ENCODE measurements around the gene AZIN2.
"Not testable (repeated sequence)": the region's sequence is repeated elsewhere in the genome, so short reads cannot be mapped to it uniquely, and the experiment has no call there.

AZIN2 gene

DNA sequence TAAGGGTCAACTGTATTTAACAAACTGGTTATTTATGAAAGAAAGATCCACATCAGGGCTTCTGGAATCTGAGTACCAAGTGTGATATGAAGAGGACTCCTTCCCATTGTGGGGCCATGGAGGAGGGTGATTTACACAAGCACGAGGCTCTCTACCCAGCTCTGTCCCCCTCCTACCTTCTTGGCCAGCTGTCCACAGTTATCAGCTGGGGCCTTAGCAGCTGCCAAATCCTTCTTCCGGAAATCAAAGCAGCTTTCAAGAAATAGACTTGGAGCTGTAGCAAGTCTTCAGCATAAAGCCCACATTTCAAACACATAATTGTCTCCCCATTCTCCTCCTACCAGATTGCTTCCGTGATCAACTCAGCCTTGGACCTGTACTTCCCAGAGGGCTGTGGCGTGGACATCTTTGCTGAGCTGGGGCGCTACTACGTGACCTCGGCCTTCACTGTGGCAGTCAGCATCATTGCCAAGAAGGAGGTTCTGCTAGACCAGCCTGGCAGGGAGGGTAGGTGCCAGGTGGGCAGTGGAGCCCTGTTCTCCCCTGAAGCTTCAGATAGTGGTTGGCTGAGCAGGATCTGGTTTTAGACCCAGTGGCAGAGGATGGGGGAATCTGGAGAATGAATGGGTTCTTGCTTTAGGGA is 15.5 kb downstream of the AZIN2 start:
- DNase-seq, result no peak

- DNase-seq, result no peak
These were observed 16.2 kb downstream of the AZIN2 start for GRCh38 chr1:33097137-33097611.

- no peak for DNase-seq
These were observed 16.8 kb downstream of the AZIN2 start for GRCh38 chr1:33097762-33098161.

- DNase-seq, result no peak
These were observed 17.4 kb downstream of the AZIN2 start for GRCh38 chr1:33098371-33098770.

DNA sequence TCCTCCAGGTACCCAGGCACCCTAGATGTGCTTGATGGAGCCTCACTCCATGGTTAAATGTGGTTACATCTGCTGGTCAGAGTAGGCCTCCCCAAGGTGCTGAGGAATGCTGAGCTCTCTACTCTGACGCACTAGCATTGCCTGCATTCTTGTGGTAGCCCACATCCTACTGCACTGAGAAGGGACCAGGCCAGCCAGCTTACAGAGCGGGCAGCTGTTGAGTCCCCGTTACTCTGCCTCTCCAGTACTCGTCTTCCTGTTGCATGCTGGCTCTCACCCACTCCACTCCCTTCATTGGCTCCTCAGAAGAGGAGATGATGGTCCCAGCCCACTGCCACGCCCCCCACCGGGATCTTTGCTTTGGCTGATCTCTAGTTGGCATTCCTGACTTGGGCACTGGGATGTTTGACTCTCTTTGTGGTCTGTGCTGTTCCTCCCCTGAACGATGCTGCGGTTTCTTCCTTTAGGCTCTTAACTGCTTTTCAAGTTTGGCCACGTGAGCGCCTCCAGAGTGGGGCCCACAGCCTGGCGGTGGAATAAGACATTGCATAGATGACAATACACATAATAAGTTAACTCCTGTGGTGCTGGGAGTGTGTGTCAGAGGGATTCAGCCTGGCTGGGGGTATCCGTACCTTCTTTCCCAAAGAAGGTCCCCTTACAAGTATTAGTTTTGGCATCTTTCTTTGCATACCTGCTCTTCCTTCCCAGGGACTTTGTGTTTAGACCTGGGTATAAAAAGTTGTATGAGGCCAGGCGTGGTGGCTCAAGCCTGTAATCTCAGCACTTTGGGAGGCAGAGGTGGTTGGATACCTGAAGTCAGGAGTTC is 18.6 kb downstream of the AZIN2 start:
- no peak for DNase-seq

- not testable (repeated sequence) for DNase-seq
These were observed 19.1 kb downstream of the AZIN2 start for GRCh38 chr1:33100119-33100415.

GRCh38 chr1:33110477-33110876 is 29.5 kb downstream of the AZIN2 start:
- no peak for DNase-seq

DNA sequence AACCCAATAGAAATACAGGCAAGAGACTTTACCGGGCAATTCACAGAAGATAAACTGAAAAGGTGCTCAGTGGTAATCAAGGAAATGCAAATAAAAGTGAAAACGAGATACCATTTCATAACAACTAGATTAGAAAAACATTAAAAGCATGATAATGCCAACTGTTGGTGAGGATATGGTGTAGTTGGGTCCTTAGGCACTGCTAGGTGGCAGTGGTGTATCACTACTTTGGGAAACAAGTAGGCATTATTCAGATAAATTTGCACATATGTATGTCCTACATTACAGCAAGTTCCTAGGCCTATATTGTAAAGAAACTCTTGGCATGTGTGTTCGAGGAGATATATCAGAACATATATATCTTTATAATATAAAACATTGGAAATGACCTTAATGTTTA is 31.0 kb downstream of the AZIN2 start:
- DNase-seq, result peak; percentile 16

GRCh38 chr1:33117440-33118085 is 36.6 kb downstream of the AZIN2 start:
- no peak for DNase-seq

GRCh38 chr1:33118274-33118673 is 37.3 kb downstream of the AZIN2 start:
- no peak for DNase-seq

- no peak for DNase-seq
These were observed 38.1 kb downstream of the AZIN2 start for GRCh38 chr1:33119050-33119449.

DNA sequence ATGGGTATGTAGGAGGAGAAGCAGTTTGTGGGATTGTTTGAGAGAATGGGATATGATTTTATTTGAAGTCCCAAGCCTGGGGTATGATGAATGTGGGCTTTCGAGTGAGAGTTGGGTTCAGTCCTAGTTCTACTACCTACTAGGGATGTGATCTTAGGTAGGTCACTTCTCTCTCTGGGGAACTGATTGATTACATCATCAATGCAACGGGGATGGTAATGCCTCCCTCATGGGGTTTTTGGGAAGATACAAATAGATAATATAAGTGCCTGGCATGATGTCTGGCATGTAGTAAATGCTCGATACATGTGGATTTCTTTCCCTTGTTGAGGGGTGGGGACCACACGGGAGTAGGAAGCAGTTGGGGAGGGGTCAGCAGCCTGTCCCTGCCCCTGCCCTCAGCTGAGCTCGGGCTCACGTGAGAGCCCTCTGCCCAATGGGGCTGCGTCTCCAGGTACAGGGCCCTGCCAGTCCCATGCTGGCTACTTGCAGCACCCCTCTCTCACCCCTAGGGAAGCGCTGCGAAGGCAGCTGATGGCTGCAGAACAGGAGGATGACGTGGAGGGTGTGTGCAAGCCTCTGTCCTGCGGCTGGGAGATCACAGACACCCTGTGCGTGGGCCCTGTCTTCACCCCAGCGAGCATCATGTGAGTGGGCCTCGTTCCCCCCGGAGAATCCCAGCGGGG is 38.7 kb downstream of the AZIN2 start:
- no peak for DNase-seq

DNA sequence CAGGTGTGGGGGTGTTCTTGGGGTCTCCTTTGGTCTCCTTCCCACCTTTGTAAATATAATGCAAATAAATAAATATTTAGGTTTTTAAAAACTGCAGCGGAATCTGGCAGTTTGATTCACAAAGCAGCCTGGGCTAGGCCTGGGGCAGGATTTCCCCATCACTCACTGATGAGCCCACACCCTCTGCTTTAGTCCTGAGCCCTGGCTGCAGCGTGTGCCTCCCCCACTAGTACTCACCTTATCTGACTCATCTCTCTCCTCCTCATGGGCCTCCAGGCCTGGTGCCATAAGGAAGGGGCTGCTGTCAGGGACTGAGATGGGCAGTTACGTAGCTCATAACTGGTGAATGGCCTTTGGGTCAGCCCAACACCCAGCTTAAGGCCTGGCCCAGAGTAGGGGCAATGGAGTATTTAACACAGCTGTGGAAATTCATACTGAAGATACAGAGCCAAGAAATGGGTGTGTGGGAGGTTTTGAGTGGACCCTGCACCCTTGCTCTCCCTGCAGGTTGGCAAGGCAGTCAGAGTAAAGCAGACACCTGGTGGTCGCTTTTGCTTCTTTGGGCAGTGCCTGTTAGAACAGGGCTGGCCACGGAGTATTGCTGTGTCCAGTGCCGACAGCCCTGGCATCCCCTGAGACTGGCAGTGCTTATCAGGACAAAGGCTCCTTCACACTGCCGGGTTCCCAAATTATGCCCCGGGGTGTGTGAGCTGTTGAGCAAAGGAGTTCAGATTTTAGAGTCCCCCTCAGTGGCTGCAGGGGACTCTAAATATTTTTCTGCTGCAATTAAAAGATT is 39.7 kb downstream of the AZIN2 start:
- DNase-seq, result no peak

- no peak for DNase-seq
These were observed 40.8 kb downstream of the AZIN2 start for GRCh38 chr1:33121728-33122127.

DNA sequence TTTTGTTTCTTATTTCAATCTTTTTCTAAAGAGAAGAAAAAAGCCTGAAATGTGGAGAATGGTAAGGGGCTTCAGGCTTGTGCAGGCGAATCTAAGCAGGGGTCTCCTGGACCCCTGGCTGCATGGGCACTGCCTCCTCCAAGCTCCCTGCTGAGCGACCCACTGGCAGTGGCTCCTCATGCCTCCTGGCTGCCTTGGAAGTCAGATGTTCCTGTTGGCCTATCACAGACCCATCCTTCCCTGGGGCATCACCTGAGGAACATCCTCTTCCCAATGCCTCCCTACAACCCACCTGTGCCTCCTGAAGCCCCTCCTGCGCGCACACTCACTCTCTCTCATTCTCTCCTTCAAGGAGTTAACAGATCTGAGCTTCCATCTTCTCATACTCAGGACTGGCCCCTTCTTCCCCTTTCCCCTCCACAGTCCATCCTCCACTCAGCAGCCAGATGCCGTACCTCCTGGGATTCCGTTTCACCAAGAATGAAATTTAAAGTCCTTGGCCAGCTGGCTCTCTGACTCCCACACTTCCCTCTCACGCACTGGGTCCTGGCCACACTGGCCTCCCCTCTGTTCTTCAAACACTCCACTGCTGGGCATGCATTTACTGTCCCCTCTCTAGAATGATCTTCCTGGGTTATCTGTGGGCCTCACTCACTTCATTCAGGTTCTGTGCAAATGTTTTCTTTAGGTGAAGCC is 41.7 kb downstream of the AZIN2 start:
- no peak for DNase-seq

DNA sequence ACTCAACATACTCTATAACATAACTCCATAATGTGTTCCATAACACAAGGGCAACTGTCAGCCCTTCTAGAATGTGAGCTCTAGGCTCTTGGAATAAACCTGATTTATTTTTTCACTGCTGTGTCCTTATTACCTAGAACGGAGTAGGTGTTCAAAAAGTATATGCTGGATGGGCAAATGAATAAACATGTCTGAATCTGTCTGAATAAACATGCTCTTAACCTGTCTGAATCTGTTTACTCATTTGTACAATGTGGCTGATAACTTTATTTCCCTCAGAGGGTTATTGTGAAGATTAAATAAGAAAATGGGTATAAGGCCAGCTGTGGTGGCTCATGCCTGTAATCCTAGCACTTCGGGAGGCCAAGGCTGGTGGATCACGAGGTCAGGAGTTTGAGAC is 42.3 kb downstream of the AZIN2 start:
- no peak for DNase-seq

GRCh38 chr1:33124647-33125046 is 43.7 kb downstream of the AZIN2 start:
- DNase-seq, result not testable (repeated sequence)

DNA sequence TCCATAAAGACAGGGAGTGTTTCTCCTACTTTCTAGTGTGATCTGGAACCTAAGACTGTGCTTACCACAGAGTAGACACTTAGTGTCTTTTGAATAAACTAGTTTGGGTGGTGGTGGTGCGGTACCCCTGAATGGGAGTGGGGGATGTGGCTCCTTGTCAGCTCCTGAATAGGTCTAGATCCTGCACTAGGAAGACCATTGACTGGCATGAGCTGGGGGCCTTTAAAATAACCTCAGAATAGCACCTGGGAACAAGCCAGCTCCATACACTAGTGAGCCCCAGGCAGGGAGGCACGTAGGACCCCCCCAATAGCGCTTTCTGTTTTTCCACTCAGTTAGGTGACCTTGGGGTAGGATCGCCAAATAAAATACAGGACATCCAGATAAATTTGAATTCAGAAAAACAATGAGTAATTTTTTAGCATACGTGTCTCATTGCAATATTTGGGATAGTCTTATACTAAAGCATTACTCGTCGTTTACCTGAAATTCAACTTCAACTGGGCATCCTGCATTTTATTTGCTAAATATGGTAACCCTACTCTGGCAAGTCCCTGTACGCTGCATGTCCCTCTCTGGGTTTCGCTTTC is 45.6 kb downstream of the AZIN2 start:
- DNase-seq, result no peak

GRCh38 chr1:33127001-33127823 is 46.3 kb downstream of the AZIN2 start:
- DNase-seq, result peak; percentile 98

GRCh38 chr1:33128781-33129180 is 47.8 kb downstream of the AZIN2 start:
- DNase-seq, result no peak

DNA sequence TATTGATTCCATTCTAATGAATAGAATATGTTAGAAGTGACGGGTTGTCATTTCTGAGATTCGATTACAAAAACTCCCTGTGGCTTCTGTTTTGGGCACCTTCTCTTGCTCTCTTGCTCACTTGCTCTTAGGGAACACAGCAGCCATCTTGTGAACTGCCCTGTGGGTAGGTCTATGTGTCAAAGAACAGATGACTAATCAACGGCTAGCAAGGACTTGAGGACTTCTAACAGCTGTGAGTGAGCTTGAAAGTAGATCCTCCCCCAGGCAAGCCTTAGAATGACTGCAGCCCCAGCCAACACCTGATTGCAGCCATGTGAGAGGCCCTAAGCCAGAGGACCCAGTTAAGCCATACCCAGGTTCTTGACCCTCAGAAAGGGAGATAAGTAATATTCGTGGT is 49.3 kb downstream of the AZIN2 start:
- DNase-seq, result no peak
